Measurements from ENCODE around the gene PIRT.

Gene PIRT

DNA sequence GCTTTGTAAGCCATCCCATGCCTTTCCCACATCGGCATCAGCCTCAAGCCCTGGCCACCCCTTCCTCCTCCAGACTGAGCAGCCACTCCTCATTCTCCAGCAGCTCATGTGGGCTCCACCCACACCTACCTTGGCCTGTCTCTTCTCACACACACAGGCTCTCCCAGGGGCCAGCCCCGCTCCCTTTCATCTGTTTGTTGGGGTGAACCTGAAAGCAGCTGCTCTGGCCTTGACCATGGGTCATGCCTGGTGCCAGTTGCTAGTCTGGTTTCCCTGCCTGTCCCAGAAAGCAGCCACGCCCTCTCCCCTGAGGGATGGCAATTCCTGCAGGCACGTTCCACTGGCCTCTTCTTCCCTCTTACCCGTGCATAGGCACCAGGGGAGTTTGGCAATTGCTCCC, 22.6 kb downstream of the PIRT start:
- DNase-seq: no peak

GRCh38 chr17:10814075-10814474, 23.8 kb downstream of the PIRT start:
- DNase-seq: no peak

DNA sequence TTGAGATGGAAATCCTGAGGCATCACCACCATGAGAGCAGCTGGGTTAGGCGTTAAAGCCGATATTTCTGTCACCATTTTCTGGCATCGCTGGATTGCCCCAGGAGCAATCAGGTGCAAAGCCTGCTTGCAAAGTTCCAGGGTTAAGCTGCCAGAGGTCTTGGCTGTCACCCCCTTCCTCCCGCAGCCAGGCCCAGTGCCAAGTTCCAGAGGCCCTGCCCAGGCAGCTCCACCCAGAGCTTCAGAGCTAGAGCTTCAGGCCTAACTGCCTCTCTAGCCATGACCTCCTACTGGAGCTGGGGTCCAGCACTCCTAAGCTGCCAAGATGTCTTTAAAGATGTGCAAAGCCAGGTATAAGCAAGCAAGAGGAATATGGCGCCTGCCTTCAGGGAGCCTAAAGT, 25.2 kb downstream of the PIRT start:
- DNase-seq: no peak

- no peak for DNase-seq
These were observed 28.3 kb downstream of the PIRT start for GRCh38 chr17:10809605-10810004.

DNA sequence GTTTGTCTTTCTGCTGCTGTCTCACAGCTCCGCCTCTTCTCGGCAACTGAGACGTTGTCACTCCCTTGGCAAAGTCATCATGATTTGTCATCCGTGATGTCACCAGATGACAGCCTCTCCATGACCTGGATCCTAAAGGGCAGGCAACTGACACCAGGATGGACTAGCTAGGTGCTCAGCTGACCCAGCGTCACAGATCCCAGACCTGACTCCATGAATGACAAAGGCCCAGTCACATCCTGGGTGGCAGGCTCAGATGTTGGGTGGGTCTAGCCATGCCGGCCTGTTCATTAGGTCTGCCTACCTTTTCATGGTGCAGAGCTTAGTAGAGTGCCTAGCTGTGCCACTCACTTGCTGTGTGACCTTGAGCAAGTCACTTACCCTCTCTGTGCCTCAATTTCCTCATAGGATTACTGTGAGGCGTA, 30.2 kb downstream of the PIRT start:
- no peak for DNase-seq

GRCh38 chr17:10806545-10807262, 31.2 kb downstream of the PIRT start:
- no peak for DNase-seq

- no peak for DNase-seq
These were observed 32.0 kb downstream of the PIRT start for GRCh38 chr17:10805911-10806310.

GRCh38 chr17:10804546-10804945, 33.3 kb downstream of the PIRT start:
- no peak for DNase-seq

DNA sequence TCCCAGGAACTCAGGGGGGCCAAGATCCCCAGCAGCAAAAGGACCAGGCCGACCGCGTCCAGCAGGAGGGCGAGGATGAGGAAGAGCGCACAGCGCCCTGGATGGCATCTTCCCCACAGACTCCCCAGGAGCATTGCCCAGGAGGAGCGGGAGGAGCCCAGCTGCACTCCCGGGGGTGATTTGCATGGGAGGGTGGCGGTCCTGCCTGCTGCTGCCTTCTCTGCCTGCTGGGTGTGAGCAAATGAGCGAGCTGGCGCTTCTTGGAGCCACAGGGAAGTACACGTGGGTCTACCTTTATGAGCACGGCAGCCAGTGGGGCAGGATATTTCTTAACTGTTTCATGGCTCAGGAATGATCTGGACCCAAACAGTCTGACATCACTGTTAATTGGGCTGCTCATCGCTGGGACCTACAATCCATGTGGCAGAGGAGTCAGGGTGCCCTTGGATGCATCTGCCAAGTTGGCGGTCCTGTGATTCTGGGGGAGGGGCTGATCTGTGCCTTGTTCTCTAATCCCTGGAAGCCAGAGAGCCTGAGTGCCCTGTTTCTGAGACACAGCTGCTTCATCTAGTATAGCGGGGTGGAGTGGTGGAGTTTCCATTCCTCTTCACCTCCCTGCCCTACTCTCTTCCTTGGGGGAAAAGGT, 33.9 kb downstream of the PIRT start, which contains the start of gene TMEM238L:
TMEM238L (minus strand) TSS at position 270 of the 646 bp plus-strand sequence; CDS start at position 134, 136 bp downstream.
- DNase-seq: no peak

DNA sequence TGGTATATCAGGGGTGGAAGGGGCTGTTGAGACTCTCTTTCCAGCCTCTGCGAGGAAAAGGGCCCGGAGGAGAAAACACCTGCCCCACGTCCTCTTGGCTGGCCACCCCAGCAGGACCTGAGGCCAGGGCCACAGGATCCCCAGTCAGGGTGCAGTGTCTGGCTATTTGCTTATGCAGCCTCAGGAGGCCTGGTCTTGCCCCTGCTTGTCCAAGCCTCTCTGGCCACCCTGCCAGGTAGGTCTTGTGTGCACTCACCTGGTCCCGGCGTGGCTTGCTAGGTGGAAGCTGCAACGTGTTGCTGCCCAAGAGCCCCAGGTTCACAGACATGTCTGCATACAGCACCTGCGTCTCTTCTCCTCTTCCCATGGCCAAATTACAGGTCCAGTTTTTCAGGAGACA, 34.5 kb downstream of the PIRT start:
- DNase-seq: no peak

DNA sequence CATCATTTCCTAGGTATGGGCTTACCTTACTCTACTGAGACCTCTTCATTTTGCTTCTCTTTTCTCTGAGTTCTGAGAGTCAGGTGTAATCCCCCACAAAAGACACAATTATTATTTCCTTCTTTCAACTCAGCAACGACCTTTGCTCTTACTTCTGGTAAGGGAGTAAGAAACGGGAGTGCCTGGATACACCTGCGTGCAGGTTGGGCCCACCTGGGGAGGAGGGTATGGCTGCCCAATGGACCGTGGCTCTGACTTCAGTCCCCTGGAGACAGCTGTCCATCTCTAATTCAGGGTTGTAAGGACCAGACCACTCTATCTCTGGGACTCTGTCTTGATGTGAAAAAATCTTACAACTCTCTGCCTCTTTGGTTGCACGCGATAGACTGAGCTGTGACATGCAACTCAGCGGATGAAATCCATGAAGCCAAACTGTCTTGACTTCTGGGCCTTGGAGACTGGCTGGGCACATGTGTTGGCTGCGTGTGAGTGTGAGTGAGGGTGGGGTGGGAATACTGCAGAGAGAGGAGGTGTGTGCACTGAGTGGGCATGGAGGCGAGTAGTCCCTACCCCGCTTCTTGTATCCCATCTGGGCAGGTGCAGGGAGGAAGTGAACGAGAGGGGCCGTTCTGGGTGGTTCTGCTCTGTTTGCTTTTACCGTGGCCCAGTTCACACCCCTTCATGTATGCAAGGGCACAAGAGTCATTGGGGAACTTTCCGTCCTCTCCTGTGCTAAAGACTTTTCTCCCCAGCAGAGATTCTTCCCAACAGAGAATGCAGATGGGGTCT, 35.2 kb downstream of the PIRT start:
- no peak for DNase-seq

DNA sequence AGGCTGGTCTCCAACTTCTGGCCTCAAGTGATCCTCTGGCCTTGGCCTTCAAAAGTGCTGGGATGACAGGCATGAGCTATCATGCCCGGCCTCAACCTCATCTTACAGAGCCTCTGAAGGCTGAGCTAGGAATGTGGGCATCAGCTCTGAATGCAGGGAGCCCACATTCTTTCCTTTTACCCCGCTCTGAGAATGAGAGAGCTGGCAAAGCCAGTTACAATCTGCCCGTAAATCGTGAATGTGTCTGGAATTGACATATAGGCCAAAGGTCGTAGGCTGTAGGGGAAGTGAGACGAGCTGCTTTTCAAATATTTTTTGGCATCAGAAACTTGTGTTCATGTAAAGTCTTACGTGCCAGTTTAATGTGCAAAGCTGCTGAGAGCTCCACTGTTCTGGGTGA, 38.5 kb downstream of the PIRT start:
- DNase-seq: no peak

DNA sequence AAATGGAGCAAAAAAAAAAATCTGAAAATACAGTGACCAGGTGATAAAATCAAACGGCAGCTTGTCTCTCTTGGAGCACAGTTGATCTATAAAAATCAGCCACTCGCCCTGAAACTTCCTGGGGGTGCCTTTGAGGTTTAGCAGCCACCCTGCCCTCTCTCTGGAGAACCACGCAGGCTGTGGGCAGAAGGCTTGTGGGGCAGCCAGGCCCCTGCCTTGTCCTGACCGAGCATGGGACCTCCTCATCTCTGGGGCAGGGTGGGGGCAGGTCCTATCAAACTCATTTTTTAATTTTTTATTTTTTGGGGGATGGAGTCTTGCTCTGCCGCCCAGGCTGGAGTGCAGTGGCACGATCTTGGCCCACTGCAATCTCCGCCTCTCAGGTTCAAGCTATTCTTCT, 39.0 kb downstream of the PIRT start:
- DNase-seq: no peak

GRCh38 chr17:10798332-10798749, 39.5 kb downstream of the PIRT start:
- DNase-seq: no peak

- DNase-seq: no peak
These were observed 40.2 kb downstream of the PIRT start for GRCh38 chr17:10797476-10798328.

DNA sequence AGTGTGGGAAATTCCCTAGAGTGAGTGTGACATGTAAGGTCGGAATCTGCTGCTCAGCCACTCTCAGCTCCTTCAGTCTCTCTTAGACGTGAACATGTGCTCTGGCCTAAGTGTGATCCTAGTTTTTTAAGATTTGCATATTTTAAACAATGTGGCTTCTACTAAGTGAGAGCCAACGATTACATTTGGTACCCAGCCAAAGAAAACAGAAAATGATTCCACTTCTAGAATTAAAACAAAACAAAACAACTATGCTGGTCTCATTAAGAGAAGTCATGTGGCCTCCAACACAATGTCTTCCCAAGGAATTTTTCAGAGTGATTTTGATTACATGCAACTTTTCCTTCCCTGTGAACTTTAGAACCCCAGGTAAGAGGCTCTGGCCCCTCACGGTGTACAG, 44.1 kb downstream of the PIRT start:
- DNase-seq: no peak

- DNase-seq: no peak
These were observed 44.6 kb downstream of the PIRT start for GRCh38 chr17:10793256-10793655.

- no peak for DNase-seq
These were observed 45.7 kb downstream of the PIRT start for GRCh38 chr17:10792151-10792550.

DNA sequence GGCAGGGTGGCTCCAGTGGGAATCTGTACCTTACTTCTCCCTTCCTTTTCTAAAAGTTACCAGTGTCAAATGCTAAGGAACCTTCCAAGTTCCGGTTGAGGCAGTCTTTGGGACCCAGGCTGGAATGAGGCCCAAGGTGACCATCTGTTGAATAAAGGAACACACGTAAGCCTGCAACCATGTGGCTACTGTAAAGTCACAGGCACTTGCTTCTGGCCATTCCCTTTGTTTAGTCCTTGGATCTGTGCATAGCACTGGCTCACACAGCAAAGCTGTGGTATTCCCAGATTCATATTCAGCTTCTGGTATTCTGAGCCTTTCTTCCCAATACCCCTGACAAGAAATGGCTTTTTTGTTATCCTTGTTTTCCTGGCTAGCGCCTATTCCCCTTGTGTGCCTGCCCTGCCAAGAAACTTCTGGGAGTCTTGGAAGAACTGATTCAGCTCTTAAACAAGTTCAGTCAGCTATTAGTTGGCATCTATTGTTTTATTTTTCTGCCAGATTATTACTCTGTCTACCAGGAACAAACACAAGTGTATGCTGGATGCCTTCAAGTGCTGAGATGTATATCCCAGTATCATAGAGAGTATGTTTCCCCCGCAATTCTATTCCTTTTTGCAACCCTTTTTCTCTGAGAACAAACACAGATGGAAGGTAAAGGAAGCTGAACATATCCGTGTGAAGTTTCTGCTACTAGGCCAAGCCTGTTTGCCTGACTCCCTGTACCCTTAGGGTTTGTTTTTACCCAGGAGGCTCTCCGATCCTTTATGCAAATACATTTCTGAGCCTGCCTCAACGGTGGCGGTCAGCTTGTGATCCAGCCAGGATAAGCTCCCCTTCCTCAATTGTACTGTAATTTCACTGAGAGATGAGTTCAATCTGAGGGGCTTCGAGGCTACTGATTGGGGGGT, 47.1 kb downstream of the PIRT start:
- no peak for DNase-seq

- DNase-seq: no peak
These were observed 48.1 kb downstream of the PIRT start for GRCh38 chr17:10789694-10790271.

DNA sequence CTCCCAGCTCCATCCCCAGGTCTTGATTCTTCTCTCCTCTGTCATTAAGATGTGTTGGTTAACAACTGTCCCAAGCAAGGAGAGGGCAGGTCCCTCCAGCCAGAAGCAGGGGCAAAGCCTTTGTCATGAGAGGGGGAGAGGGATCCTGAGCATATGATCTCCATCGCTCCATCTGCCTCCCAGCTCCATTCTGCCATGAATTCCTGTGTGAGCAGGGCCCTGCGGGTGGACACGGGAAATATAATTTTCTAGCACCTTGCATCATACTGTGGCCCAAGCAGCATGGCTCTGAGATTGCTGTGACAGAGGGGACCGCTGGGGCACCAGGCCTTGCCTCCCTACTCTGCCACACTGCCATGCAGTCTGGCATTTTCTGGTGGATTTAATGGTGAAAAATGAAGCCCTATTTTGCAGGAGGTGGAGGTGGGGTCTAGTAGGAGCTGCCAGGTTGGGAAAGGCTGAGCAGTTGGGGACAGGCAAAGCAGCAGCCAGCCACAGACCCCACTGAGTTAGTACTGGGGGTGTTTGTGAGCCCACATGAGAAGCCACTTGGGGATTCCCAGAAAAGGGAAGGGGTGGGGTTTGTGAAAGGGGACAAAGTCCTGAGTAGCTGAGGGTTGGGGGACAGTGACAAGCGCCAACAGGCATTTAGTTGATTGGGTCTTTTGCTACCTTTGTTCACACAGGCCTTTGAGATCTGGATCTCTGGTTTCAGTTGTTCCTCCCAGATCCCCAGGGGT, 50.4 kb downstream of the PIRT start:
- no peak for DNase-seq

All from NCI-H510A (cell line).